GM19468 (cell line): Measurements from ENCODE around the gene CLDN19.

Experiments
- ATAC-seq: cut with Tn5 transposase; IDR thresholded peaks from one replicate; pipeline ENCODE4 v1.9.1; 2021; ENCODE audit warnings: mild to moderate bottlenecking, moderate library complexity, moderate number of reproducible peaks; ENCODE audit not compliant: unreplicated experiment; ENCODE audit errors: extremely low read depth

Gene CLDN19, protein sequence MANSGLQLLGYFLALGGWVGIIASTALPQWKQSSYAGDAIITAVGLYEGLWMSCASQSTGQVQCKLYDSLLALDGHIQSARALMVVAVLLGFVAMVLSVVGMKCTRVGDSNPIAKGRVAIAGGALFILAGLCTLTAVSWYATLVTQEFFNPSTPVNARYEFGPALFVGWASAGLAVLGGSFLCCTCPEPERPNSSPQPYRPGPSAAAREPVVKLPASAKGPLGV

GRCh38 chr1:42739753-42740700 is at the start of gene CLDN19:
CLDN19 (minus strand) TSS chr1:42740236; CDS start chr1:42740063, 173 bp downstream.
- no peak for ATAC-seq

- ATAC-seq = no peak
Observed at GRCh38 chr1:42788021-42788420, 48.0 kb upstream of the CLDN19 start.

DNA sequence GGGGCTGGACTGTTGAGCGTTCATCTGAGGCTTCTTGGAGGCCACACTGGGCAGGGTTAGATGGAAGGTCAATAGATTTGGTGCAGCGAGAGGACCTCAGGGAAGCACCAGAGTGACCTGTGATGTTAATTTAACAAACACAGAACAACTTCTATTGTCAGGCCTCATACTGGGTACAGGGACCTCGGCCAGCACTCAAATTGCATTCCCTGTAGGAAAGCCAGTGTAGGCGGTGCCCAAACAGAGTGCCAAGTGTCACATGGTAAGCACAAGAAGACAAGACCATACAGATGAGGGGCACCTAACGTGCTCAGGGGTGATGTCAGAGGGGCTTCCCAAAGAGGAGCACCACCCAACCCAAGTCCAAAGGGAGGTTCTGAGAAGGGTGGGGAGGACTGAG is 46.1 kb upstream of the CLDN19 start:
- no peak for ATAC-seq

DNA sequence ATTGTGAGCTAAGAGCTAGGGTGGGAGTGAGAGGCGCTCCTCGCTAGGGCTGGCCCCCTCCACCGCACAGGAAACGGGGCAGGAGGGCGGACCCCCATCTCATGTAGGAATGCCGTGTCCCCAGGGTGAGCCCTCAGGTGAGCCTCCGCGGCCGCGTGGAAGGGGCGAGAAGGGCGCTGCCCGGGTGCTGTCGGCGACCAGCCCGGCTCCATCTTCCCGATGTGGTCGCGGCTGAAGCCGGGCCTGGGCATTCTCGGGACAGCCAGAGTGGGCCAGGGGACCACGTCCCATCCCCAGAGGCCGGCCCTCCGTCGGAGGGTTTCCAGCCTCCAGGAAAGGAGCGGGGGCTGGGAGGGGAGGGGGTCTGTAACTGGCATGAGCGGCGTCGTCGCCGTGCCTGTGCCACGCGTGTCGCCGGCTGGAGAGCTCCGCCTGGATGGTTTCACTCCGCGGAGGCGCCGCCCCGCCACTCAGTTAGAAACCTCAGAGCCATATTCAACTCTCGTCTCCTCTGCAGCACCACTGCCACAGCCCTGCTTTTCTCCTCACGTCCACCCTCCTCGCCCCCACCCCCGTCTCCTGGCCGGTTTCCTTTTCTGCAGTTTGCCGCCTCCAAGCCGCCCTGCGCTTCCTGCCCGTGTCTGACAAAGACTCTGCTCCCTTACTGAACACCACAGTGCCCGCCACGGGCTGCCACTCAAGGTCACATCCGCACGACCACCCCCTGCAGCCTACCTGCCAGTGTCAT is 45.1 kb upstream of the CLDN19 start, which contains the start of gene TMEM269:
TSS of gene TMEM269 (plus strand) at position 46 of the 748 bp plus-strand sequence. CDS start 4,903 bp downstream, outside the sequence.
- ATAC-seq = no peak

- no peak for ATAC-seq
Observed at GRCh38 chr1:42784547-42784945, 44.5 kb upstream of the CLDN19 start.

DNA sequence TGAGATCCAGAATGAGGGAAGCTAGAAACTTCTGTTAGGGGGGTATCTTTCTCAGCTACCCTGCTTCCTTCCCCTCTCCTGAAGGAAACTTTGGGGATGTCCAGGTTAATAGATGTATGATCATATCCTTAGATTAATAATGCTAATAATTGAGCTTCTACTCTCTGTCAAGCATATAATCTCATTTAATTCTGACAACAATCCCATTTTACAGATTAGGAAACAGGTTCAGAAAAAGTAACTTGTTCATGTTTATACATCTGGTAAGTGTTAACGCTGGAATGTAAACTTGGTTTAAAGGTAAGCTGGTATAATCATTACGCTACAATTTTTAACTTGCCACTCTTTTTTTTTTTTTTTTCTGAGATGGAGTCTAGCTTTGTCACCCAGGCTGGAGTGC is 43.1 kb upstream of the CLDN19 start:
- ATAC-seq = no peak

- no peak for ATAC-seq
Observed at GRCh38 chr1:42780176-42780575, 40.1 kb upstream of the CLDN19 start.

GRCh38 chr1:42779725-42780124 is 39.7 kb upstream of the CLDN19 start:
- ATAC-seq = no peak

DNA sequence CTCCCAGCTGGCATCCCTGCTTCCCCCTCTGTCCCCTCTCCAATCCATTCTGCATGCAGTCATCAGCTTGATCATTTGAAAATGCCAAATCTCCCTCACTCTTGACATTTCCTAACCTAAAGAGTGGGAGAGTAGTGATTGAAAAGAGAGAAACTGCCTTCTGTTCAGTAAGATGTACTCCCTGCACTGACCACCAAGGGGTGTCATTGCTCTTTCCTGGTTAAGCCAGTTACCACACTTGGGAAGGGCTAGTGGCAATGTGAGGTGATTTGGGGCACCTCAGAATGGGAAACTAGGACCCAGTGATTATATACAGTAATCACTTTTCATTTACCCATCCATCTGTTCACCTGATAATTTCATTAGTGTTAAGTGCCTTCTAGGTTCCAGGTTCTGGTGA is 37.8 kb upstream of the CLDN19 start:
- ATAC-seq = no peak

GRCh38 chr1:42776502-42776901 is 36.5 kb upstream of the CLDN19 start:
- no peak for ATAC-seq

DNA sequence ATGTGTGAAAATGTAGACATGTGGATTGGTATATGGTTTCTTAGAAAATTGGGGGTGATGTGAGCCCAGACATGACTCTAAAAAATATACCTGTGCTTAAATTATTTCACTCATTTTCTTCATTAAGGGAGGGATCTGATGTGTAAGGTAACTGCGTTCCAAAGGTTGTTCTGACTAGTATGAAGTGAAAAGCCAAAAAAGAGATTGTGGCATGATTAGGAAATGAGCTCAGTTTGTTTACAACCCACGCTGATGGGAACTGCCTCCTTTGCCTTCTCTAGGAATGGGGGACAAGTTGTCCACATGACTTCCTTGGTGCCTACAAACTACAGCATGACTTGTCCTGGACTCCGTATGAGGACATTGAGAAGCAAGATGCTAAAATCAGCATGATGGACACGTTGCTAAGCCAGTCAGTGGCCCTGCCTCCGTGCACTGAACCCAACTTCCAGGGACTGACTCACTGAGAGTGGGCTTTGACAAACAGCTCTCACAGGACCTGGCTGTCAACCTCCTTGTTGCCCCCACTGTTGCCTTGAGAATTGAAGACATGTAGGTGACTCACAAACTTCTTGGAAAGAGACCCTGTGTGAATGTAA is 35.0 kb upstream of the CLDN19 start:
- ATAC-seq = no peak

DNA sequence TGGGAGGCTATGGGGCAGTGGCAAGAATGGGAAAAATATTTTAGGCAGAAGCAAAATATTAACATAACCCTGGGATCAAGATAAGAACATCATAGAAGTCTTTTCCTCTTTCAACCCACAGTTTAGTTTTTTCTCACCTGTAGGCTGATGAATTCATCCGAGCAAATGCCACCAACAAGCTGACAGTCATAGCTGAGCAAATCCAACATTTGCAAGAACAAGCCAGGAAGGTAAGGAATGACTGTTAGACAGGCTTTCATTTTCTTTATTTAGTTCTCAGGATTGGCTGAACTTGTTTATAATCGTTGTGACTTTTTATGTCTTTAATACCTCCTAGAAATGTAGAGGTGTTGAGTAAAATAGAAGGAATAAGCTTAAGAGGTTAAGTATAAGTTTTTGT is 33.4 kb upstream of the CLDN19 start:
- no peak for ATAC-seq

DNA sequence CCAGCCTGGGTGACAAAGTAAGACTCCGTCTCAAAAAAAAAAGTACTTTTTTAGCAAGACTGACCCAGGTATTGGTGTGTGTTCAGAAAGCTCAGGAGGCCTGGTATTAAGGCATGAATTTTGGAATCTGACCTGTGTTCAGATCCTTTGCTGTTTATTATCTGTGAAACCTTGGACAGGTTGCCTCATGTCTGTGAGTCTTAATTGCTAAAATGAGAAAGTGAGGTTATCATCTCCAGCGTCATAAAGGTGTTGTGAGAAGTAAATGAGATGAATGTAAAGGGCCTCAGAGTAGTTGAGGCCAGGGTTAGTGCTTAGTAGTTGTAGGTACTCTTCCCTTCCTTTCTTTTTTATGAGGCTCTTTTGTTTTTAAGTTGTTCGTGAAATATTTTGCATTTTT is 29.8 kb upstream of the CLDN19 start:
- ATAC-seq = no peak

- no peak for ATAC-seq
Observed at GRCh38 chr1:42768172-42768571, 28.1 kb upstream of the CLDN19 start.

- peak; percentile 1 for ATAC-seq
Observed at GRCh38 chr1:42767510-42768000, 27.5 kb upstream of the CLDN19 start.

DNA sequence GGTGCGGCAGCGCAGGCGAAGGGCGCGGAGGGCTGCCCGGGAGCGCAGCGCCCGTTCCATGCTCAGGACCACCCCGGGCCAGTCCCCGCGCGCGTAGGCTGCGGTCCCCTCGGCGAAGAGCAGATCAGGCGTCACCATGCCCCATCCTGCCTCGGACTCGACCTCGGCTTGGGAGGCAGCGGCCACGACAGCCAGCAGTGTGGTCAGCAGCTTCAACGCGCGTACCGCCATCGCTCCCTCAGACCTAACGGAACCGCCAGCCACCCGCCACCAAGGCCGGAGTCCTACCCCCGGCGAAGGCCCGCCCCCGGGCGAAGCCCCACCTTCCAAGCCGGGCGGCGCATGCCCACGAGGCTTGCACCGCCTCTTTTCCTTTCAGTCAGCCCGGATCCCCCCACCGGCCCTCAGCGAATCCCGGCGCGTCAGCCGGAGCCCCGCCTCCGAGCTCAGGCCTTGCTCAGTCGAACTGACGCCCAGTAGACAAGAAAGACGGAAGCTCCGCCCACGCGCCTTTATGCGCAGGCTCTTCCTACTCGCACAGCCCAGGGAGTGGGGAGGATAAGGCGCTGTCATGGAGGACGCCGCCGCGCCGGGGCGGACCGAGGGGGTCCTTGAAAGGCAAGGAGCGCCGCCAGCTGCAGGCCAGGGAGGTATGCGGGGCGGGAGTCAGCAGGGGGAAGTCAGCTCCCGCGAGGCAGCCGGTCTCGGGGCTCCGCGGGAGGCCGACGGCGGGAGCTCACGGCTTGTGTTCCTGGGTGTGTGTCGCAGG is 26.9 kb upstream of the CLDN19 start, which contains the start of the genes C1orf50 and P3H1:
TSS of gene C1orf50 (plus strand) at position 509 of the 769 bp plus-strand sequence. CDS start at position 572, 63 bp downstream.
TSS of gene P3H1 (minus strand) at position 288 of the 769 bp plus-strand sequence. CDS start at position 231, 57 bp downstream.
- peak; percentile 76 for ATAC-seq

- peak; percentile 3 for ATAC-seq
Observed at GRCh38 chr1:42765832-42766740, 26.1 kb upstream of the CLDN19 start.

DNA sequence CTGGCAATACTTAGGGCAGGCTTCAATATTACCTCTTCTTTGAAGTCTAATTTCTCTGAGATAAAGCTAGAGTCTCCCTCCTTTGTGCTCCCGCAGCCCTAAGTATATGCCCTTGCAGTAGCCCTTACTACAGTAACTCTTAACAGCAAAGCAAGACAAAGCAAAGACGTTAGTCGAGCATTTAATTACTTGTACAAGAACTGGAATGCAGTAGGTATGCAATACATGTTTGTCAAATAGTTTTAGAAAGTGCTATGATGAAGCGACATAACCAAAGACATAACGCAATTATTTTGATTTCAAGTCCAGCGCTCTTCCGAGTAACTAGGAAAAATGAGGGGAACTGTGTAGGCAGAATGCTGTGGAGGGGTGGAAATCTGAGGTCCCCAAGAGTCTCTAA is 25.2 kb upstream of the CLDN19 start:
- no peak for ATAC-seq
